HEK293 (cell line): ENCODE measurements around the gene SETD1A.

ENCODE experiments used
- GLIS2 ChIP-seq: fragments of 450-650 bp; formaldehyde crosslinking; IDR thresholded peaks from 2 replicates; pipeline ENCODE4 v1.5.1; 2016; ENCODE audit warnings: missing biosample characterization, missing genetic modification characterization
- HOXA7 ChIP-seq: sonication (generic); formaldehyde crosslinking; IDR thresholded peaks from 2 replicates; pipeline ENCODE4 v1.8.1; 2022; ENCODE audit warnings: missing genetic modification reagents, borderline replicate concordance
- KLF9 ChIP-seq: fragments of 450-650 bp; formaldehyde crosslinking; IDR thresholded peaks from 2 replicates; pipeline ENCODE4 v1.5.1; 2016; ENCODE audit warnings: missing biosample characterization, missing genetic modification characterization, low read depth
- RBAK ChIP-seq: fragments of 450-650 bp; formaldehyde crosslinking; IDR thresholded peaks from 2 replicates; pipeline ENCODE4 v1.5.1; 2016; ENCODE audit warnings: missing biosample characterization, missing genetic modification characterization
- ZBTB10 ChIP-seq: fragments of 450-650 bp; formaldehyde crosslinking; IDR thresholded peaks from 2 replicates; pipeline ENCODE4 v1.5.1; 2016; ENCODE audit warnings: missing biosample characterization, missing genetic modification characterization
- ZBTB17 ChIP-seq: fragments of 450-650 bp; formaldehyde crosslinking; IDR thresholded peaks from 2 replicates; pipeline ENCODE4 v1.5.1; 2016; ENCODE audit warnings: missing biosample characterization, missing genetic modification characterization
- ZBTB7A ChIP-seq: fragments of 450-650 bp; formaldehyde crosslinking; IDR thresholded peaks from 2 replicates; pipeline ENCODE4 v1.5.1; 2016; ENCODE audit warnings: low read depth, missing biosample characterization, missing genetic modification characterization
- ZNF133 ChIP-seq: fragments of 450-650 bp; formaldehyde crosslinking; IDR thresholded peaks from 2 replicates; pipeline ENCODE4 v1.5.1; 2016; ENCODE audit warnings: missing biosample characterization, missing genetic modification characterization
- ZNF146 ChIP-seq: fragments of 450-650 bp; formaldehyde crosslinking; IDR thresholded peaks from 2 replicates; pipeline ENCODE4 v1.5.1; 2016; ENCODE audit warnings: missing biosample characterization, missing genetic modification characterization
- ZNF175 ChIP-seq: fragments of 450-650 bp; formaldehyde crosslinking; IDR thresholded peaks from 2 replicates; pipeline ENCODE4 v1.5.1; 2016; ENCODE audit warnings: missing biosample characterization, missing genetic modification characterization
- ZNF335 ChIP-seq: fragments of 450-650 bp; formaldehyde crosslinking; conservative IDR thresholded peaks from 2 replicates; pipeline ENCODE4 v1.5.1; 2016; ENCODE audit warnings: missing biosample characterization, missing genetic modification characterization
- ZNF354C ChIP-seq: fragments of 450-650 bp; formaldehyde crosslinking; IDR thresholded peaks from 2 replicates; pipeline ENCODE4 v1.5.1; 2016; ENCODE audit warnings: missing biosample characterization, missing genetic modification characterization, low read depth, borderline replicate concordance
- ZNF473 ChIP-seq: fragments of 450-650 bp; formaldehyde crosslinking; IDR thresholded peaks from 2 replicates; pipeline ENCODE4 v1.5.1; 2017; ENCODE audit warnings: missing biosample characterization, missing genetic modification characterization
- ZNF48 ChIP-seq: fragments of 450-650 bp; formaldehyde crosslinking; IDR thresholded peaks from 2 replicates; pipeline ENCODE4 v1.5.1; 2016; ENCODE audit warnings: missing biosample characterization, missing genetic modification characterization
- ZNF621 ChIP-seq: fragments of 450-650 bp; formaldehyde crosslinking; IDR thresholded peaks from 2 replicates; pipeline ENCODE4 v1.5.1; 2017; ENCODE audit warnings: missing biosample characterization, missing genetic modification characterization
- ZNF76 ChIP-seq: fragments of 450-650 bp; formaldehyde crosslinking; IDR thresholded peaks from 2 replicates; pipeline ENCODE4; 2016; ENCODE audit warnings: low read depth, missing biosample characterization, missing genetic modification characterization, borderline replicate concordance
- TF ChIP-seq, protein P1 (sequence below): fragments of 450-650 bp; formaldehyde crosslinking; IDR thresholded peaks from 2 replicates; pipeline ENCODE4 v1.5.1; 2017; ENCODE audit warnings: missing biosample characterization, mild to moderate bottlenecking, missing genetic modification characterization, moderate library complexity
- TF ChIP-seq, protein P2 (sequence below): fragments of 450-650 bp; formaldehyde crosslinking; conservative IDR thresholded peaks from 2 replicates; pipeline ENCODE4 v1.5.1; 2016; ENCODE audit warnings: low read depth, missing biosample characterization, missing genetic modification characterization
- TF ChIP-seq, protein P3 (sequence below): fragments of 450-650 bp; formaldehyde crosslinking; IDR thresholded peaks from 2 replicates; pipeline ENCODE4 v1.5.1; 2016; ENCODE audit warnings: missing biosample characterization, missing genetic modification characterization
- TF ChIP-seq, protein P4 (sequence below): fragments of 450-650 bp; formaldehyde crosslinking; IDR thresholded peaks from 2 replicates; pipeline ENCODE4 v1.5.1; 2016; ENCODE audit warnings: missing biosample characterization, missing genetic modification characterization
- TF ChIP-seq, protein P5 (sequence below): fragments of 450-650 bp; formaldehyde crosslinking; IDR thresholded peaks from 2 replicates; pipeline ENCODE4; 2016; ENCODE audit warnings: missing biosample characterization, missing genetic modification characterization
- TF ChIP-seq, protein P6 (sequence below): fragments of 450-650 bp; formaldehyde crosslinking; IDR thresholded peaks from 2 replicates; pipeline ENCODE4 v1.5.1; 2016; ENCODE audit warnings: missing biosample characterization, missing genetic modification characterization

The SETD1A gene

GRCh38 chr16:31033709-31034492 lies 76.3 kb downstream of the SETD1A start (continued):
- TF ChIP-seq ZBTB7A (tag by site-specific recombination): peak; percentile 81
- TF ChIP-seq, protein P1, sequence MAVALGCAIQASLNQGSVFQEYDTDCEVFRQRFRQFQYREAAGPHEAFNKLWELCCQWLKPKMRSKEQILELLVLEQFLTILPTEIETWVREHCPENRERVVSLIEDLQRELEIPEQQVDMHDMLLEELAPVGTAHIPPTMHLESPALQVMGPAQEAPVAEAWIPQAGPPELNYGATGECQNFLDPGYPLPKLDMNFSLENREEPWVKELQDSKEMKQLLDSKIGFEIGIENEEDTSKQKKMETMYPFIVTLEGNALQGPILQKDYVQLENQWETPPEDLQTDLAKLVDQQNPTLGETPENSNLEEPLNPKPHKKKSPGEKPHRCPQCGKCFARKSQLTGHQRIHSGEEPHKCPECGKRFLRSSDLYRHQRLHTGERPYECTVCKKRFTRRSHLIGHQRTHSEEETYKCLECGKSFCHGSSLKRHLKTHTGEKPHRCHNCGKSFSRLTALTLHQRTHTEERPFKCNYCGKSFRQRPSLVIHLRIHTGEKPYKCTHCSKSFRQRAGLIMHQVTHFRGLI: 0 out of 2 replicates have a peak, but pooled peaks have one; percentile 11
- TF ChIP-seq ZNF133: no peak
- TF ChIP-seq, protein P2, sequence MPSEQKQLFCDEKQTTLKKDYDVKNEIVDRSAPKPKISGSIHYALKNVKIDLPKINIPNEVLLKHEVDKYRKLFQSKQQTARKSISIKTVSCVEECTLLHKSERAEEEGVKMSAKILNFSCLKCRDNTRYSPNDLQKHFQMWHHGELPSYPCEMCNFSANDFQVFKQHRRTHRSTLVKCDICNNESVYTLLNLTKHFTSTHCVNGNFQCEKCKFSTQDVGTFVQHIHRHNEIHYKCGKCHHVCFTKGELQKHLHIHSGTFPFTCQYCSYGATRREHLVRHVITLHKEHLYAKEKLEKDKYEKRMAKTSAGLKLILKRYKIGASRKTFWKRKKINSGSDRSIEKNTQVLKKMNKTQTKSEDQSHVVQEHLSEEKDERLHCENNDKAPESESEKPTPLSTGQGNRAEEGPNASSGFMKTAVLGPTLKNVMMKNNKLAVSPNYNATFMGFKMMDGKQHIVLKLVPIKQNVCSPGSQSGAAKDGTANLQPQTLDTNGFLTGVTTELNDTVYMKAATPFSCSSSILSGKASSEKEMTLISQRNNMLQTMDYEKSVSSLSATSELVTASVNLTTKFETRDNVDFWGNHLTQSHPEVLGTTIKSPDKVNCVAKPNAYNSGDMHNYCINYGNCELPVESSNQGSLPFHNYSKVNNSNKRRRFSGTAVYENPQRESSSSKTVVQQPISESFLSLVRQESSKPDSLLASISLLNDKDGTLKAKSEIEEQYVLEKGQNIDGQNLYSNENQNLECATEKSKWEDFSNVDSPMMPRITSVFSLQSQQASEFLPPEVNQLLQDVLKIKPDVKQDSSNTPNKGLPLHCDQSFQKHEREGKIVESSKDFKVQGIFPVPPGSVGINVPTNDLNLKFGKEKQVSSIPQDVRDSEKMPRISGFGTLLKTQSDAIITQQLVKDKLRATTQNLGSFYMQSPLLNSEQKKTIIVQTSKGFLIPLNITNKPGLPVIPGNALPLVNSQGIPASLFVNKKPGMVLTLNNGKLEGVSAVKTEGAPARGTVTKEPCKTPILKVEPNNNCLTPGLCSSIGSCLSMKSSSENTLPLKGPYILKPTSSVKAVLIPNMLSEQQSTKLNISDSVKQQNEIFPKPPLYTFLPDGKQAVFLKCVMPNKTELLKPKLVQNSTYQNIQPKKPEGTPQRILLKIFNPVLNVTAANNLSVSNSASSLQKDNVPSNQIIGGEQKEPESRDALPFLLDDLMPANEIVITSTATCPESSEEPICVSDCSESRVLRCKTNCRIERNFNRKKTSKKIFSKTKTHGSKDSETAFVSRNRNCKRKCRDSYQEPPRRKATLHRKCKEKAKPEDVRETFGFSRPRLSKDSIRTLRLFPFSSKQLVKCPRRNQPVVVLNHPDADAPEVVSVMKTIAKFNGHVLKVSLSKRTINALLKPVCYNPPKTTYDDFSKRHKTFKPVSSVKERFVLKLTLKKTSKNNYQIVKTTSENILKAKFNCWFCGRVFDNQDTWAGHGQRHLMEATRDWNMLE (tag by site-specific recombination): no peak
- TF ChIP-seq, protein P3, sequence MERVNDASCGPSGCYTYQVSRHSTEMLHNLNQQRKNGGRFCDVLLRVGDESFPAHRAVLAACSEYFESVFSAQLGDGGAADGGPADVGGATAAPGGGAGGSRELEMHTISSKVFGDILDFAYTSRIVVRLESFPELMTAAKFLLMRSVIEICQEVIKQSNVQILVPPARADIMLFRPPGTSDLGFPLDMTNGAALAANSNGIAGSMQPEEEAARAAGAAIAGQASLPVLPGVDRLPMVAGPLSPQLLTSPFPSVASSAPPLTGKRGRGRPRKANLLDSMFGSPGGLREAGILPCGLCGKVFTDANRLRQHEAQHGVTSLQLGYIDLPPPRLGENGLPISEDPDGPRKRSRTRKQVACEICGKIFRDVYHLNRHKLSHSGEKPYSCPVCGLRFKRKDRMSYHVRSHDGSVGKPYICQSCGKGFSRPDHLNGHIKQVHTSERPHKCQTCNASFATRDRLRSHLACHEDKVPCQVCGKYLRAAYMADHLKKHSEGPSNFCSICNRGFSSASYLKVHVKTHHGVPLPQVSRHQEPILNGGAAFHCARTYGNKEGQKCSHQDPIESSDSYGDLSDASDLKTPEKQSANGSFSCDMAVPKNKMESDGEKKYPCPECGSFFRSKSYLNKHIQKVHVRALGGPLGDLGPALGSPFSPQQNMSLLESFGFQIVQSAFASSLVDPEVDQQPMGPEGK (tag by site-specific recombination): peak; percentile 74
- TF ChIP-seq ZNF335 (tag by site-specific recombination): peak; percentile 97
- TF ChIP-seq ZBTB10: no peak
- peak; percentile 88 for TF ChIP-seq ZBTB17
- TF ChIP-seq GLIS2 (tag by site-specific recombination): peak; percentile 38
- no peak for TF ChIP-seq ZNF621
- TF ChIP-seq RBAK (tag by site-specific recombination): no peak
- no peak for TF ChIP-seq HOXA7 (CRISPR knock-in tag)
- TF ChIP-seq, protein P4, sequence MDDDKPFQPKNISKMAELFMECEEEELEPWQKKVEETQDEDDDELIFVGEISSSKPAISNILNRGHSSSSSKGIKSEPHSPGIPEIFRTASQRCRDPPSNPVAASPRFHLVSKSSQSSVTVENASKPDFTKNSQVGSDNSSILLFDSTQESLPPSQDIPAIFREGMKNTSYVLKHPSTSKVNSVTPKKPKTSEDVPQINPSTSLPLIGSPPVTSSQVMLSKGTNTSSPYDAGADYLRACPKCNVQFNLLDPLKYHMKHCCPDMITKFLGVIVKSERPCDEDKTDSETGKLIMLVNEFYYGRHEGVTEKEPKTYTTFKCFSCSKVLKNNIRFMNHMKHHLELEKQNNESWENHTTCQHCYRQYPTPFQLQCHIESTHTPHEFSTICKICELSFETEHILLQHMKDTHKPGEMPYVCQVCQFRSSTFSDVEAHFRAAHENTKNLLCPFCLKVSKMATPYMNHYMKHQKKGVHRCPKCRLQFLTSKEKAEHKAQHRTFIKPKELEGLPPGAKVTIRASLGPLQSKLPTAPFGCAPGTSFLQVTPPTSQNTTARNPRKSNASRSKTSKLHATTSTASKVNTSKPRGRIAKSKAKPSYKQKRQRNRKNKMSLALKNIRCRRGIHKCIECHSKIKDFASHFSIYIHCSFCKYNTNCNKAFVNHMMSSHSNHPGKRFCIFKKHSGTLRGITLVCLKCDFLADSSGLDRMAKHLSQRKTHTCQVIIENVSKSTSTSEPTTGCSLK: no peak
- TF ChIP-seq, protein P5, sequence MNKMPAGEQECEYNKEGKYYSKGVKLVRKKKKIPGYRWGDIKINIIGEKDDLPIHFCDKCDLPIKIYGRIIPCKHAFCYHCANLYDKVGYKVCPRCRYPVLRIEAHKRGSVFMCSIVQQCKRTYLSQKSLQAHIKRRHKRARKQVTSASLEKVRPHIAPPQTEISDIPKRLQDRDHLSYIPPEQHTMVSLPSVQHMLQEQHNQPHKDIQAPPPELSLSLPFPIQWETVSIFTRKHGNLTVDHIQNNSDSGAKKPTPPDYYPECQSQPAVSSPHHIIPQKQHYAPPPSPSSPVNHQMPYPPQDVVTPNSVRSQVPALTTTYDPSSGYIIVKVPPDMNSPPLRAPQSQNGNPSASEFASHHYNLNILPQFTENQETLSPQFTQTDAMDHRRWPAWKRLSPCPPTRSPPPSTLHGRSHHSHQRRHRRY: peak; percentile 78; the same call in 1 of the 2 replicates
- no peak for TF ChIP-seq ZNF48
- TF ChIP-seq ZNF146 (tag by site-specific recombination): no peak
- peak; percentile 94 for TF ChIP-seq ZNF76
- TF ChIP-seq ZNF175 (tag by site-specific recombination): no peak; the same call in 1 of the 2 replicates
- TF ChIP-seq ZNF473: no peak
- TF ChIP-seq, protein P6, sequence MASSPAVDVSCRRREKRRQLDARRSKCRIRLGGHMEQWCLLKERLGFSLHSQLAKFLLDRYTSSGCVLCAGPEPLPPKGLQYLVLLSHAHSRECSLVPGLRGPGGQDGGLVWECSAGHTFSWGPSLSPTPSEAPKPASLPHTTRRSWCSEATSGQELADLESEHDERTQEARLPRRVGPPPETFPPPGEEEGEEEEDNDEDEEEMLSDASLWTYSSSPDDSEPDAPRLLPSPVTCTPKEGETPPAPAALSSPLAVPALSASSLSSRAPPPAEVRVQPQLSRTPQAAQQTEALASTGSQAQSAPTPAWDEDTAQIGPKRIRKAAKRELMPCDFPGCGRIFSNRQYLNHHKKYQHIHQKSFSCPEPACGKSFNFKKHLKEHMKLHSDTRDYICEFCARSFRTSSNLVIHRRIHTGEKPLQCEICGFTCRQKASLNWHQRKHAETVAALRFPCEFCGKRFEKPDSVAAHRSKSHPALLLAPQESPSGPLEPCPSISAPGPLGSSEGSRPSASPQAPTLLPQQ: 0 out of 2 replicates have a peak, but pooled peaks have one; percentile 57
- peak; percentile 95 for TF ChIP-seq KLF9 (tag by site-specific recombination)
- no peak for TF ChIP-seq ZNF354C (tag by site-specific recombination)
